RWPE2 (cell line): Measurements from ENCODE around the gene GIGYF2.

ENCODE experiments used
- ATAC-seq: fragments of 200-7000 bp; cut with Tn5 transposase; 3 replicates; pipeline ENCODE4 v1.9.1; 2021; ENCODE audit warnings: low read depth
- DNase-seq: peaks from one replicate; pipeline ENCODE4 v3.0.0-alpha.2; 2020; ENCODE audit warnings: low spot score
- H3K27ac ChIP-seq: fragments of 450-650 bp; 2 replicates; pipeline ENCODE4 v1.5.1; 2017; ENCODE audit warnings: mild to moderate bottlenecking; ENCODE audit not compliant: poor library complexity, severe bottlenecking
- H3K27me3 ChIP-seq: fragments of 250-450 bp; sonication (Bioruptor Pico); 2 replicates; pipeline ENCODE4 v1.5.1; 2021; ENCODE audit warnings: mild to moderate bottlenecking, moderate library complexity; ENCODE audit not compliant: insufficient read depth, poor library complexity, severe bottlenecking
- H3K36me3 ChIP-seq: fragments of 250-450 bp; sonication (Bioruptor Pico); 2 replicates; pipeline ENCODE4 v1.5.1; 2020; ENCODE audit warnings: low read depth, mild to moderate bottlenecking, moderate library complexity
- H3K4me1 ChIP-seq: fragments of 250-450 bp; sonication (Bioruptor Pico); 2 replicates; pipeline ENCODE4 v1.5.1; 2021; ENCODE audit warnings: mild to moderate bottlenecking, moderate library complexity; ENCODE audit not compliant: insufficient read depth, poor library complexity, severe bottlenecking
- H3K4me3 ChIP-seq: fragments of 250-450 bp; sonication (Bioruptor Pico); 2 replicates; pipeline ENCODE4 v1.5.1; 2021; ENCODE audit warnings: mild to moderate bottlenecking, moderate library complexity; ENCODE audit not compliant: severe bottlenecking
- H3K9me3 ChIP-seq: fragments of 250-450 bp; sonication (Bioruptor Pico); 2 replicates; pipeline ENCODE4 v1.5.1; 2021; ENCODE audit warnings: mild to moderate bottlenecking, moderate library complexity; ENCODE audit not compliant: severe bottlenecking
- CTCF ChIP-seq: fragments of 450-650 bp; IDR thresholded peaks from one replicate; pipeline ENCODE4 v1.5.1; 2017; ENCODE audit warnings: mild to moderate bottlenecking, moderate library complexity; ENCODE audit not compliant: poor library complexity, severe bottlenecking

GIGYF2 gene

GRCh38 chr2:232892221-232892620, 195.1 kb downstream of the GIGYF2 start:
- ATAC-seq: no peak
- no peak for DNase-seq
- Histone ChIP-seq H3K36me3 (no peaks in the 10 kb centered on the region), H3K27me3 (no peaks in the 10 kb centered on the region), H3K9me3 (no peaks in the 10 kb centered on the region), H3K27ac (no peak overlapping the region), H3K4me3 (no peak overlapping the region), H3K4me1 (peaks cover 9% of the 10 kb centered on the region)
- TF ChIP-seq CTCF: no peak

GRCh38 chr2:232892843-232893242, 195.7 kb downstream of the GIGYF2 start:
- peak; percentile 53 for DNase-seq
- H3K27ac ChIP-seq: no peak overlapping the region
- H3K4me3 ChIP-seq: no peak overlapping the region
- H3K36me3 ChIP-seq: no peaks in the 10 kb centered on the region
- no peak for TF ChIP-seq CTCF
- no peak for ATAC-seq
- H3K9me3 ChIP-seq: no peaks in the 10 kb centered on the region
- H3K4me1 ChIP-seq: peaks cover 9% of the 10 kb centered on the region
- no peaks in the 10 kb centered on the region for H3K27me3 ChIP-seq

- DNase-seq (no peak), ATAC-seq (no peak)
- Histone ChIP-seq H3K4me3 (no peak overlapping the region), H3K9me3 (no peaks in the 10 kb centered on the region), H3K36me3 (no peaks in the 10 kb centered on the region), H3K4me1 (peaks cover 9% of the 10 kb centered on the region), H3K27ac (no peak overlapping the region), H3K27me3 (no peaks in the 10 kb centered on the region)
- no peak for TF ChIP-seq CTCF
Observed at GRCh38 chr2:232893834-232894233, 196.7 kb downstream of the GIGYF2 start.

- H3K27me3 ChIP-seq: no peaks in the 10 kb centered on the region
- no peaks in the 10 kb centered on the region for H3K9me3 ChIP-seq
- no peak for DNase-seq
- no peak for TF ChIP-seq CTCF
- H3K27ac ChIP-seq: no peak overlapping the region
- H3K36me3 ChIP-seq: no peaks in the 10 kb centered on the region
- no peak for ATAC-seq
- H3K4me3 ChIP-seq: no peak overlapping the region
- H3K4me1 ChIP-seq: peaks cover 9% of the 10 kb centered on the region
Observed at GRCh38 chr2:232894251-232894650, 197.1 kb downstream of the GIGYF2 start.

GRCh38 chr2:232894746-232895145, 197.6 kb downstream of the GIGYF2 start:
- Histone ChIP-seq H3K4me3 (no peak overlapping the region), H3K27ac (no peak overlapping the region), H3K27me3 (no peaks in the 10 kb centered on the region), H3K9me3 (no peaks in the 10 kb centered on the region), H3K4me1 (peaks cover 9% of the 10 kb centered on the region), H3K36me3 (no peaks in the 10 kb centered on the region)
- TF ChIP-seq CTCF: no peak
- no peak for DNase-seq
- no peak for ATAC-seq
